Loucy (cell line): Measurements from ENCODE around the gene GLT8D2.
A peak's percentile ranks its signal among the peaks of the same experiment; 100 is the strongest.

ENCODE experiments used
- H2AFZ ChIP-seq: fragments of 200-600 bp; sonication (generic); 2 replicates; pipeline ENCODE4 v1.6.0; 2016; ENCODE audit warnings: antibody characterized with exemption, mild to moderate bottlenecking, low read length, moderate library complexity
- H3F3A ChIP-seq: fragments of 200-600 bp; 2 replicates; pipeline ENCODE4 v1.6.0; 2016; ENCODE audit warnings: antibody characterized with exemption, low read depth, mild to moderate bottlenecking
- H3K27me3 ChIP-seq: fragments of 200-600 bp; sonication (generic); 2 replicates; pipeline ENCODE4 v1.6.1; 2014; ENCODE audit warnings: low read length, mild to moderate bottlenecking; ENCODE audit not compliant: insufficient read depth, poor library complexity, severe bottlenecking
- H3K36me3 ChIP-seq: fragments of 200-600 bp; sonication (generic); 2 replicates; pipeline ENCODE4 v1.6.1; 2016; ENCODE audit warnings: low read length; ENCODE audit not compliant: insufficient read depth
- H3K4me1 ChIP-seq: fragments of 200-600 bp; sonication (generic); 2 replicates; pipeline ENCODE4 v1.5.1; 2014; ENCODE audit warnings: low read length, mild to moderate bottlenecking; ENCODE audit not compliant: insufficient read depth, poor library complexity, severe bottlenecking
- H3K4me2 ChIP-seq: fragments of 200-600 bp; sonication (generic); 2 replicates; pipeline ENCODE4 v1.6.0; 2014; ENCODE audit warnings: antibody characterized with exemption, low read length, low read depth, mild to moderate bottlenecking; ENCODE audit not compliant: poor library complexity, severe bottlenecking
- H3K4me3 ChIP-seq: fragments of 200-600 bp; sonication (generic); 2 replicates; pipeline ENCODE4 v1.5.1; 2014; ENCODE audit warnings: low read length, mild to moderate bottlenecking, mixed read lengths; ENCODE audit not compliant: poor library complexity, severe bottlenecking
- H3K79me2 ChIP-seq: fragments of 200-600 bp; sonication (generic); 2 replicates; pipeline ENCODE4 v1.6.1; 2014; ENCODE audit warnings: low read length; ENCODE audit not compliant: insufficient read depth
- H3K9ac ChIP-seq: fragments of 200-600 bp; sonication (generic); 2 replicates; pipeline ENCODE4 v1.6.0; 2014; ENCODE audit warnings: mild to moderate bottlenecking, low read depth, low read length, moderate library complexity; ENCODE audit not compliant: poor library complexity, severe bottlenecking
- H3K9me2 ChIP-seq: fragments of 200-600 bp; sonication (generic); replicated peaks from 2 replicates; pipeline ENCODE4 v1.6.1; 2016; ENCODE audit warnings: low read depth, low read length, mixed read lengths
- H3K9me3 ChIP-seq: fragments of 200-600 bp; sonication (generic); 2 replicates; pipeline ENCODE4 v1.6.1; 2014; ENCODE audit warnings: mild to moderate bottlenecking, antibody characterized with exemption, low read length, low read depth; ENCODE audit not compliant: insufficient read depth
- H4K20me1 ChIP-seq: fragments of 200-600 bp; sonication (generic); 2 replicates; pipeline ENCODE4 v1.6.0; 2014; ENCODE audit warnings: antibody characterized with exemption, low read length, mild to moderate bottlenecking; ENCODE audit not compliant: insufficient read depth, poor library complexity, severe bottlenecking
- EZH2phosphoT487 ChIP-seq: fragments of 200-600 bp; IDR thresholded peaks from 2 replicates; pipeline ENCODE4 v1.6.1; 2018; ENCODE audit warnings: antibody characterized with exemption, mild to moderate bottlenecking, moderate library complexity, borderline replicate concordance
- TF ChIP-seq, protein P1 (sequence below): fragments of 200-600 bp; sonication (generic); conservative IDR thresholded peaks from 2 replicates; pipeline ENCODE4 v1.5.1; 2014; ENCODE audit warnings: mild to moderate bottlenecking, antibody characterized with exemption, low read length

GLT8D2 gene

GRCh38 chr12:104059963-104060362 lies 10.0 kb upstream of the GLT8D2 start:
- H3K4me1 ChIP-seq: peaks cover 5% of the 10 kb centered on the region
- TF ChIP-seq, protein P1, sequence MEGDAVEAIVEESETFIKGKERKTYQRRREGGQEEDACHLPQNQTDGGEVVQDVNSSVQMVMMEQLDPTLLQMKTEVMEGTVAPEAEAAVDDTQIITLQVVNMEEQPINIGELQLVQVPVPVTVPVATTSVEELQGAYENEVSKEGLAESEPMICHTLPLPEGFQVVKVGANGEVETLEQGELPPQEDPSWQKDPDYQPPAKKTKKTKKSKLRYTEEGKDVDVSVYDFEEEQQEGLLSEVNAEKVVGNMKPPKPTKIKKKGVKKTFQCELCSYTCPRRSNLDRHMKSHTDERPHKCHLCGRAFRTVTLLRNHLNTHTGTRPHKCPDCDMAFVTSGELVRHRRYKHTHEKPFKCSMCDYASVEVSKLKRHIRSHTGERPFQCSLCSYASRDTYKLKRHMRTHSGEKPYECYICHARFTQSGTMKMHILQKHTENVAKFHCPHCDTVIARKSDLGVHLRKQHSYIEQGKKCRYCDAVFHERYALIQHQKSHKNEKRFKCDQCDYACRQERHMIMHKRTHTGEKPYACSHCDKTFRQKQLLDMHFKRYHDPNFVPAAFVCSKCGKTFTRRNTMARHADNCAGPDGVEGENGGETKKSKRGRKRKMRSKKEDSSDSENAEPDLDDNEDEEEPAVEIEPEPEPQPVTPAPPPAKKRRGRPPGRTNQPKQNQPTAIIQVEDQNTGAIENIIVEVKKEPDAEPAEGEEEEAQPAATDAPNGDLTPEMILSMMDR: no peak
- no peak for TF ChIP-seq EZH2phosphoT487
- no peak overlapping the region for H3K4me2 ChIP-seq
- H3F3A ChIP-seq: no peaks in the 10 kb centered on the region
- H2AFZ ChIP-seq: no peak overlapping the region
- no peak overlapping the region for H3K4me3 ChIP-seq
- no peaks in the 10 kb centered on the region for H3K9me2 ChIP-seq
- peaks cover 2% of the 10 kb centered on the region for H3K79me2 ChIP-seq
- no peak overlapping the region for H3K9ac ChIP-seq
- no peaks in the 10 kb centered on the region for H4K20me1 ChIP-seq
- H3K36me3 ChIP-seq: no peaks in the 10 kb centered on the region
- no peaks in the 10 kb centered on the region for H3K27me3 ChIP-seq
- no peaks in the 10 kb centered on the region for H3K9me3 ChIP-seq

DNA sequence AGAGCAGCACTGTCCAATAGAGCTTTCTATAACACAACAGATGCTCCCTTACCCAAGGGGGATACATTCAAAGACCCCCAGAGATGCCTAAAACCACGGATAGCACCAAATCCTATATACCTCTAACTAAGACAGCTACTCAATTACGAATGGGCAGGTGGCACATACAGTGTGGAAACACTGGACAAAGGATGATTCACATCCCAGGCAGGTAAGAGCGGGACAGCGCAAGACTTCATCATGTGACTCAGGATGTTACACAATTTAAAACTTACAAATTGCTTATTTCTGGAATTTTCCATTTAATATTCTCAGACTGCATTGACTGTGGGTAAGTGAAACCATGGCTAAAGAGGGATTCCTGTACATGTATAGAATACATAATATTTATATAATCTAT lies 8.8 kb upstream of the GLT8D2 start:
- H2AFZ ChIP-seq: no peak overlapping the region
- no peaks in the 10 kb centered on the region for H3K79me2 ChIP-seq
- H3K36me3 ChIP-seq: no peaks in the 10 kb centered on the region
- no peaks in the 10 kb centered on the region for H3K27me3 ChIP-seq
- H3K4me2 ChIP-seq: no peak overlapping the region
- no peaks in the 10 kb centered on the region for H3F3A ChIP-seq
- no peaks in the 10 kb centered on the region for H3K9me2 ChIP-seq
- H3K9ac ChIP-seq: no peak overlapping the region
- no peaks in the 10 kb centered on the region for H3K9me3 ChIP-seq
- peaks cover 5% of the 10 kb centered on the region for H3K4me1 ChIP-seq
- no peaks in the 10 kb centered on the region for H4K20me1 ChIP-seq
- TF ChIP-seq, protein P1: no peak
- TF ChIP-seq EZH2phosphoT487: no peak
- H3K4me3 ChIP-seq: no peak overlapping the region

GRCh38 chr12:104057771-104058197 lies 7.8 kb upstream of the GLT8D2 start:
- H3K4me2 ChIP-seq: no peak overlapping the region
- TF ChIP-seq EZH2phosphoT487: no peak
- TF ChIP-seq, protein P1: peak; percentile 88
- H2AFZ ChIP-seq: no peak overlapping the region

More at GRCh38 chr12:104057771-104058197, 7.8 kb upstream of the GLT8D2 start:
- no peaks in the 10 kb centered on the region for H3K79me2 ChIP-seq
- H3K27me3 ChIP-seq: no peaks in the 10 kb centered on the region
- H3F3A ChIP-seq: no peaks in the 10 kb centered on the region
- H3K9me2 ChIP-seq: no peaks in the 10 kb centered on the region
- H3K9ac ChIP-seq: no peak overlapping the region
- H3K4me1 ChIP-seq: no peaks in the 10 kb centered on the region
- H4K20me1 ChIP-seq: no peaks in the 10 kb centered on the region
- H3K36me3 ChIP-seq: no peaks in the 10 kb centered on the region
- H3K9me3 ChIP-seq: no peaks in the 10 kb centered on the region
- no peak overlapping the region for H3K4me3 ChIP-seq
